Measurements from ENCODE around the gene PTRH2. TPM values are rescaled to one million over a fixed set of nuclear protein-coding genes. Genes with fewer than 3 reads are reported as not detected.

Gene PTRH2
- total and polyA plus RNA-seq, 2 of the 8 experiments (the other 6 are each of a cell fraction or from before 2014, with no cell fraction given), result 39.4 to 43.2 TPM

- no peak overlapping the region for H3K18ac ChIP-seq (ENCODE audit: extremely low read depth, low read length)
- no peak overlapping the region for H3K4me2 ChIP-seq (ENCODE audit: insufficient read depth in 1 of 2, low read depth in 2 of 2, low read length in 2 of 2)
- H3K79me2 ChIP-seq (ENCODE audit: control insufficient read depth in 1 of 2, insufficient read depth in 2 of 2, low read length in 2 of 2), result peaks cover 3 to 43% of the 10 kb centered on the region in 2 experiments; a peak in 3 of 4 replicates
- no peaks in the 10 kb centered on the region for H3K4me1 ChIP-seq (replicated peaks in 1 of 4; ENCODE audit: control insufficient read depth in 3 of 4, insufficient read depth in 4 of 4, low read length in 3 of 4)
- no peak overlapping the region for H3K4me3 ChIP-seq (ENCODE audit: extremely low read depth in 1 of 4, insufficient read depth in 2 of 4, low read depth in 3 of 4, low read length in 4 of 4)
- no peak overlapping the region for H2BK5ac ChIP-seq (ENCODE audit: low read depth, low read length)
- H3K27ac ChIP-seq (ENCODE audit: low read depth, low read length), result no peak overlapping the region
- H4K20me1 ChIP-seq (replicated peaks in 1 of 2; ENCODE audit: control insufficient read depth in 1 of 2, insufficient read depth in 2 of 2, low read length in 2 of 2), result peaks cover 11 to 20% of the 10 kb centered on the region in 2 experiments
- H3K9me3 ChIP-seq (ENCODE audit: insufficient read depth in 2 of 2, low read depth in 1 of 2, low read length in 1 of 2), result no peaks in the 10 kb centered on the region
- 90% methylated on average over 7 of the region's 7 CpGs; no CpG with 5 or more reads in 1 of the 2 experiments for WGBS, 2 experiments (ENCODE audit: extremely low coverage in 1 of 2, insufficient coverage in 1 of 2, insufficient read length in 1 of 2, insufficient replicate concordance in 2 of 2, low coverage in 1 of 2, low lambda C conversion rate in 2 of 2, missing lambda C conversion rate in 1 of 2)
- H4K91ac ChIP-seq (replicated peaks; ENCODE audit: insufficient read length, low read length), result no peak overlapping the region
- no peak overlapping the region for H3K23ac ChIP-seq (ENCODE audit: insufficient read length)
- H2BK20ac ChIP-seq (ENCODE audit: low read length), result no peak overlapping the region
- no peak overlapping the region for H2AFZ ChIP-seq (ENCODE audit: low read length)
- no peak for DNase-seq (ENCODE audit: low read depth in 1 of 2, low spot score in 2 of 2)
- no peak overlapping the region for H2AK5ac ChIP-seq (ENCODE audit: low read depth, low read length)
- H4K5ac ChIP-seq (ENCODE audit: insufficient read length, low read depth, low read length), result no peak overlapping the region
- no peaks in the 10 kb centered on the region for H3K27me3 ChIP-seq (replicated peaks in 1 of 4; ENCODE audit: control insufficient read depth in 3 of 4, extremely low read depth in 1 of 4, insufficient read depth in 3 of 4, low read length in 3 of 4)
- ChIA-PET CTCF (ENCODE audit: partially characterized antibody) (no interaction called here), POLR2A (ENCODE audit: partially characterized antibody) (no interaction called here)
- no peak overlapping the region for H3K4ac ChIP-seq (replicated peaks; ENCODE audit: insufficient read length, low read depth, low read length)
- FAIRE-seq, result no peak
- H3K9ac ChIP-seq (replicated peaks in 1 of 4; ENCODE audit: extremely low read depth in 1 of 4, low read depth in 3 of 4, low read length in 3 of 4), result no peak overlapping the region
- 0 out of 2 replicates have a peak, but pooled peaks cover 3% of the 10 kb centered on the region for H3K79me1 ChIP-seq (ENCODE audit: low read depth, low read length)
- no peak overlapping the region for H2BK12ac ChIP-seq (ENCODE audit: low read depth, low read length)
- H3K56ac ChIP-seq (replicated peaks; ENCODE audit: insufficient read length, low read depth, low read length), result no peak overlapping the region
- H2BK15ac ChIP-seq (ENCODE audit: low read length), result no peak overlapping the region
- H4K8ac ChIP-seq (ENCODE audit: extremely low read depth, insufficient read depth, low read length), result no peak overlapping the region; the same call in 1 of the 2 replicates
- no peak overlapping the region for H2BK120ac ChIP-seq (replicated peaks; ENCODE audit: low read depth, low read length)
- H3K36me3 ChIP-seq (ENCODE audit: control insufficient read depth in 2 of 4, insufficient read depth in 4 of 4, low read length in 3 of 4), result peaks cover 19 to 92% (median 59%) of the 10 kb centered on the region in 4 experiments
- no peaks in the 10 kb centered on the region for H3K23me2 ChIP-seq (ENCODE audit: low read depth, low read length)
- no peak overlapping the region for H3K14ac ChIP-seq (ENCODE audit: insufficient read length)
- no peak for TF ChIP-seq KDM5A (IDR thresholded peaks at IDR 0.05; ENCODE audit: low read length)
- no peak for TF ChIP-seq CTCF (IDR thresholded peaks at IDR 0.05; ENCODE audit: control extremely low read depth in 1 of 3, insufficient read depth in 1 of 3, low read depth in 1 of 3, low read length in 3 of 3)
- no peak for TF ChIP-seq SP2 (IDR thresholded peaks at IDR 0.05; ENCODE audit: low read length)
- TF ChIP-seq KDM4A (IDR thresholded peaks at IDR 0.05; ENCODE audit: low read depth, low read length, severe bottlenecking), result no peak
- TF ChIP-seq MAFK (IDR thresholded peaks at IDR 0.05; ENCODE audit: low read depth, low read length), result no peak
- no peak for TF ChIP-seq YY1 (IDR thresholded peaks at IDR 0.05; ENCODE audit: low read depth, low read length)
- no peak for TF ChIP-seq CREB1 (IDR thresholded peaks at IDR 0.05)
- no peak for TF ChIP-seq CBX5 (IDR thresholded peaks at IDR 0.05; ENCODE audit: low read depth, low read length)
- no peak for TF ChIP-seq TCF12 (IDR thresholded peaks at IDR 0.05; ENCODE audit: low read depth, low read length)
- no peak for TF ChIP-seq SP4 (IDR thresholded peaks at IDR 0.05; ENCODE audit: low read length)
- no peak for TF ChIP-seq CHD1 (IDR thresholded peaks at IDR 0.05; ENCODE audit: low read depth, low read length)
- no peak for TF ChIP-seq FOSL1 (IDR thresholded peaks at IDR 0.05; ENCODE audit: insufficient read depth, low read depth, low read length)
- no peak for TF ChIP-seq KDM1A (IDR thresholded peaks at IDR 0.05; ENCODE audit: borderline replicate concordance, low read length)
- no peak for TF ChIP-seq JUND (IDR thresholded peaks at IDR 0.05; ENCODE audit: low read length)
Observed at GRCh38 chr17:59693582-59693981, 13.6 kb downstream of the PTRH2 start.

Measured in H1 (cell line).